GM12878 (cell line): ENCODE data around the gene SNX19. TPM values are rescaled to one million over a fixed set of nuclear protein-coding genes. Genes with fewer than 3 reads are reported as not detected.

Source experiments
- ATAC-seq: fragments of 200-7000 bp; cut with Tn5 transposase; 3 replicates; pipeline ENCODE4 v1.9.1; 2020; ENCODE audit warnings: mild to moderate bottlenecking, moderate library complexity
- BruUV-seq: library from RNA; stranded (reverse); fragments of 400-500 nt; replicated peaks from 2 replicates; lab custom pipeline; 2021; lab: Mats Ljungman, UMichigan
- CTCF ChIA-PET: fragments of 300-600 bp; sonication (Branson Sonifier 250); formaldehyde crosslinking; extraction: SDS; loops from one replicate; lab custom pipeline; 2021; ENCODE audit warnings: inconsistent platforms; lab: Yijun Ruan, JAX
- POLR2A ChIA-PET: fragments of 350-600 bp; formaldehyde crosslinking; extraction: SDS; loops from one replicate; lab custom pipeline; 2021; ENCODE audit warnings: inconsistent platforms; lab: Charles Lee
- RAD21 ChIA-PET: fragments of 300-600 bp; sonication (Branson Sonifier 250); formaldehyde crosslinking; loops from one replicate; lab custom pipeline; 2023; ENCODE audit warnings: antibody characterized with exemption; ENCODE audit not compliant: unreplicated experiment; lab: Charles Lee
- SMC1A ChIA-PET: fragments of 300-600 bp; sonication (Branson Sonifier 250); formaldehyde crosslinking; loops from one replicate; lab custom pipeline; 2023; ENCODE audit not compliant: unreplicated experiment, uncharacterized antibody; lab: Charles Lee
- DNase-seq: peaks from one replicate; pipeline ENCODE4 v3.0.0-alpha.2; 2011; ENCODE audit warnings: low read depth, low spot score
- FAIRE-seq: peaks from 3 replicates; lab custom pipeline; 2011; peaks lifted over from hg19 to GRCh38; lab: Jason Lieb, UNC
- H2AFZ ChIP-seq: 2 replicates; pipeline ENCODE4 v1.6.0; 2011; ENCODE audit warnings: low read depth, low read length, control low read depth; ENCODE audit not compliant: control insufficient read depth
- H3K27ac ChIP-seq: 2 replicates; pipeline ENCODE4 v1.5.1; 2011; ENCODE audit warnings: control low read depth; ENCODE audit not compliant: control insufficient read depth, insufficient read depth
- H3K27me3 ChIP-seq, 2 experiments: replicated peaks in 1 of 2; 2 replicates each; pipeline versions ENCODE4 v1.6.0 to v1.6.1; 2011; ENCODE audit warnings: low read length in 1 of 2; ENCODE audit not compliant: control insufficient read depth in 2 of 2, insufficient read depth in 2 of 2
- H3K36me3 ChIP-seq, 2 experiments: 2 replicates each; pipeline ENCODE4 v1.5.1; 2011; ENCODE audit warnings: low read length in 1 of 2; ENCODE audit not compliant: control insufficient read depth in 2 of 2, insufficient read depth in 2 of 2
- H3K4me1 ChIP-seq: 2 replicates; pipeline ENCODE4 v1.6.1; 2011; ENCODE audit warnings: mild to moderate bottlenecking, low read length, moderate library complexity, mixed read lengths; ENCODE audit not compliant: control insufficient read depth, insufficient read depth
- H3K4me2 ChIP-seq: 2 replicates; pipeline ENCODE4 v1.6.0; 2011; ENCODE audit warnings: control low read depth; ENCODE audit not compliant: control insufficient read depth, insufficient read depth
- H3K4me3 ChIP-seq: fragments of 200-600 bp; sonication (generic); 2 replicates; pipeline ENCODE4 v1.5.1; 2016
- H3K79me2 ChIP-seq: 2 replicates; pipeline ENCODE4 v1.6.0; 2011; ENCODE audit warnings: low read length; ENCODE audit not compliant: control insufficient read depth, insufficient read depth
- H3K9ac ChIP-seq: 2 replicates; pipeline ENCODE4 v1.8.0; 2011; ENCODE audit warnings: low read length, control low read depth, mixed read lengths; ENCODE audit not compliant: control insufficient read depth, insufficient read depth
- H3K9me3 ChIP-seq: replicated peaks from 3 replicates; pipeline ENCODE4 v1.5.1; 2011; ENCODE audit warnings: mild to moderate bottlenecking, low read length; ENCODE audit not compliant: control insufficient read depth, insufficient read depth
- H4K20me1 ChIP-seq: 2 replicates; pipeline ENCODE4 v1.6.0; 2011; ENCODE audit not compliant: control insufficient read depth, insufficient read depth
- JUNB ChIP-seq: IDR thresholded peaks from 2 replicates; pipeline ENCODE4 v1.6.1; 2016; ENCODE audit warnings: antibody characterized with exemption, mild to moderate bottlenecking
- NBN ChIP-seq: fragments of 450-650 bp; IDR thresholded peaks from 2 replicates; pipeline ENCODE4 v1.6.1; 2016
- NFIC ChIP-seq: IDR thresholded peaks from 2 replicates; pipeline ENCODE4 v1.6.1; 2012; ENCODE audit warnings: low read depth, mild to moderate bottlenecking, inconsistent platforms, low read length, moderate library complexity
- WRNIP1 ChIP-seq: IDR thresholded peaks from 2 replicates; pipeline ENCODE4 v1.6.1; 2011; ENCODE audit warnings: low read depth, low read length, improper control_type of control experiment, borderline replicate concordance
- WGBS: methylation state at CpG from one replicate; pipeline ENCODE4 v1.1.6; 2016; ENCODE audit warnings: low lambda C conversion rate; ENCODE audit not compliant: insufficient replicate concordance, insufficient coverage; ENCODE audit errors: missing lambda C conversion rate; 5-methylcytosine and 5-hydroxymethylcytosine counted together
- in situ Hi-C: fragments of 300-500 bp; cut with MboI; formaldehyde crosslinking; loops from 9 replicates; pipeline ENCODE4 v1.14.3; 2018; ENCODE audit warnings: mixed read lengths
- intact Hi-C: fragments of 100-400 bp; cut with micrococcal nuclease; formaldehyde crosslinking; loops from one replicate; pipeline ENCODE4 v1.14.2; 2022; ENCODE audit not compliant: unreplicated experiment
- polyA plus RNA-seq, 11 experiments: library from polyadenylated mRNA; depleted of rRNA in 4 of 11; unstranded in 6 of 11; stranded (reverse) in 5 of 11; fragments of >200 nt; fragmentation: Nextera tagmentation in 4 of 11; fragmentation: Illumina TruSeq in 1 of 11; extraction: Ambion mirVana in 4 of 11; extraction: Trizol in 1 of 11; gene quantifications; 1 replicate in 1 of 11; 2 replicates in 10 of 11; pipeline versions ENCODE4 v1.2.1 to v1.2.3, GENCODE V29; 2011 to 2016; ENCODE audit warnings: inconsistent platforms in 2 of 11, missing spikeins in 2 of 11, low read depth in 1 of 11
- total RNA-seq, 4 experiments: library from RNA; depleted of rRNA in 3 of 4; stranded (reverse); fragments of >200 nt in 3 of 4; fragmentation: Illumina TruSeq in 1 of 4; extraction: Trizol in 1 of 4; gene quantifications; 2 replicates each; pipeline versions ENCODE4 v1.2.1 to v1.2.3, GENCODE V29; 2013 to 2021
- TF ChIP-seq, protein P1 (sequence below): fragments of 450-650 bp; IDR thresholded peaks from 2 replicates; pipeline ENCODE4 v1.6.1; 2016; ENCODE audit warnings: mild to moderate bottlenecking, moderate library complexity, borderline replicate concordance
- TF ChIP-seq, protein P2 (sequence below): fragments of 450-650 bp; IDR thresholded peaks from 2 replicates; pipeline ENCODE4 v1.6.1; 2017; ENCODE audit warnings: low read depth, mild to moderate bottlenecking, moderate library complexity

Gene SNX19
- total and polyA plus RNA-seq, 10 of the 15 experiments (the other 5 are each of a cell fraction or from before 2014, with no cell fraction given), result 3.0 to 46.9 (median 30.4) TPM

DNA sequence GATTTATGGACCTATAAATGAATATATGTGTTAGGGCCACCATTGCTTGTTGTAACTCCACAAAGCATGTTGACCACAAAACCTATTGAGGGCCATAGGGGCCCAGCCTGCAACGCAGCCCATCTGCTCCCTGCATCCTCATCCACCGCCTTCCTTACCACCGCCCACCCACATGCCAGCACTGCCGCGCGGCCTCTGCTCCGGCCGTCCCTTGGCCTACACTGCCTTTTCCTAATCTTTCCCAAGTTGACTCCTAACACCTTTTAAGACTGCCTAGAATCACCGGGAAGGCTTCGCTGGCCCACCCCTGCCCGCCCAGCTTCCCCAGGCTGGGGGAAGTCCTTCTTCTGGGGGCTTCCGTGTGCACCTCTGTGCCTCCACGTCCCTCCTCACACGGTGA is 55.0 kb downstream of the SNX19 start:
- no peak for TF ChIP-seq NBN
- TF ChIP-seq, protein P1, sequence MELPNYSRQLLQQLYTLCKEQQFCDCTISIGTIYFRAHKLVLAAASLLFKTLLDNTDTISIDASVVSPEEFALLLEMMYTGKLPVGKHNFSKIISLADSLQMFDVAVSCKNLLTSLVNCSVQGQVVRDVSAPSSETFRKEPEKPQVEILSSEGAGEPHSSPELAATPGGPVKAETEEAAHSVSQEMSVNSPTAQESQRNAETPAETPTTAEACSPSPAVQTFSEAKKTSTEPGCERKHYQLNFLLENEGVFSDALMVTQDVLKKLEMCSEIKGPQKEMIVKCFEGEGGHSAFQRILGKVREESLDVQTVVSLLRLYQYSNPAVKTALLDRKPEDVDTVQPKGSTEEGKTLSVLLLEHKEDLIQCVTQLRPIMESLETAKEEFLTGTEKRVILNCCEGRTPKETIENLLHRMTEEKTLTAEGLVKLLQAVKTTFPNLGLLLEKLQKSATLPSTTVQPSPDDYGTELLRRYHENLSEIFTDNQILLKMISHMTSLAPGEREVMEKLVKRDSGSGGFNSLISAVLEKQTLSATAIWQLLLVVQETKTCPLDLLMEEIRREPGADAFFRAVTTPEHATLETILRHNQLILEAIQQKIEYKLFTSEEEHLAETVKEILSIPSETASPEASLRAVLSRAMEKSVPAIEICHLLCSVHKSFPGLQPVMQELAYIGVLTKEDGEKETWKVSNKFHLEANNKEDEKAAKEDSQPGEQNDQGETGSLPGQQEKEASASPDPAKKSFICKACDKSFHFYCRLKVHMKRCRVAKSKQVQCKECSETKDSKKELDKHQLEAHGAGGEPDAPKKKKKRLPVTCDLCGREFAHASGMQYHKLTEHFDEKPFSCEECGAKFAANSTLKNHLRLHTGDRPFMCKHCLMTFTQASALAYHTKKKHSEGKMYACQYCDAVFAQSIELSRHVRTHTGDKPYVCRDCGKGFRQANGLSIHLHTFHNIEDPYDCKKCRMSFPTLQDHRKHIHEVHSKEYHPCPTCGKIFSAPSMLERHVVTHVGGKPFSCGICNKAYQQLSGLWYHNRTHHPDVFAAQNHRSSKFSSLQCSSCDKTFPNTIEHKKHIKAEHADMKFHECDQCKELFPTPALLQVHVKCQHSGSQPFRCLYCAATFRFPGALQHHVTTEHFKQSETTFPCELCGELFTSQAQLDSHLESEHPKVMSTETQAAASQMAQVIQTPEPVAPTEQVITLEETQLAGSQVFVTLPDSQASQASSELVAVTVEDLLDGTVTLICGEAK, result no peak
- TF ChIP-seq, protein P2, sequence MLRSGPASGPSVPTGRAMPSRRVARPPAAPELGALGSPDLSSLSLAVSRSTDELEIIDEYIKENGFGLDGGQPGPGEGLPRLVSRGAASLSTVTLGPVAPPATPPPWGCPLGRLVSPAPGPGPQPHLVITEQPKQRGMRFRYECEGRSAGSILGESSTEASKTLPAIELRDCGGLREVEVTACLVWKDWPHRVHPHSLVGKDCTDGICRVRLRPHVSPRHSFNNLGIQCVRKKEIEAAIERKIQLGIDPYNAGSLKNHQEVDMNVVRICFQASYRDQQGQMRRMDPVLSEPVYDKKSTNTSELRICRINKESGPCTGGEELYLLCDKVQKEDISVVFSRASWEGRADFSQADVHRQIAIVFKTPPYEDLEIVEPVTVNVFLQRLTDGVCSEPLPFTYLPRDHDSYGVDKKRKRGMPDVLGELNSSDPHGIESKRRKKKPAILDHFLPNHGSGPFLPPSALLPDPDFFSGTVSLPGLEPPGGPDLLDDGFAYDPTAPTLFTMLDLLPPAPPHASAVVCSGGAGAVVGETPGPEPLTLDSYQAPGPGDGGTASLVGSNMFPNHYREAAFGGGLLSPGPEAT, result no peak
- TF ChIP-seq WRNIP1, result no peak
- TF ChIP-seq NFIC, result no peak
- TF ChIP-seq JUNB, result no peak
- intact Hi-C loops (no loop called here), in situ Hi-C loops (loop anchor here (5.0 to 10.0 kb wide), 2 partner anchors 426 to 654 kb away; no protein-coding TSS in a partner anchor)
- H3K79me2 ChIP-seq, result no peaks in the 10 kb centered on the region
- H2AFZ ChIP-seq, result no peak overlapping the region
- POLR2A ChIA-PET, result no interaction called here
- DNase-seq, result no peak
- no TSS peak for BruUV-seq
- RAD21 ChIA-PET, result interaction anchor here (1.1 to 8.5 kb wide), 5 partner anchors 35 to 649 kb away, joined by 4 to 132 read pairs (median 15); partner anchors contain the start of gene ADAMTS8
- H3K4me1 ChIP-seq, result no peaks in the 10 kb centered on the region
- no peak overlapping the region for H3K4me3 ChIP-seq
- H3K9ac ChIP-seq, result no peak overlapping the region
- no peaks in the 10 kb centered on the region for H3K36me3 ChIP-seq
- no peak for FAIRE-seq
- no peak overlapping the region for H3K4me2 ChIP-seq
- CTCF ChIA-PET, result interaction anchor here (1.3 to 11.8 kb wide), 11 partner anchors 9 to 649 kb away, joined by 3 to 295 read pairs (median 11); no protein-coding TSS in a partner anchor
- H3K27me3 ChIP-seq, result no peaks in the 10 kb centered on the region
- SMC1A ChIA-PET, result interaction anchor here (1.3 to 8.1 kb wide), 3 partner anchors 9 to 428 kb away, joined by 3 to 177 read pairs (median 9); no protein-coding TSS in a partner anchor
- no peak for ATAC-seq
- WGBS, result 71% methylated on average over 12 of the region's 14 CpGs
- no peak overlapping the region for H3K27ac ChIP-seq
- H3K9me3 ChIP-seq, result no peaks in the 10 kb centered on the region
- no peaks in the 10 kb centered on the region for H4K20me1 ChIP-seq
